Measurements from ENCODE around the gene TEKT1. TPM values are rescaled to one million over a fixed set of nuclear protein-coding genes. Genes with fewer than 3 reads are reported as not detected.
A peak's percentile ranks its signal among the peaks of the same experiment; 100 is the strongest.

TEKT1 gene
- total RNA-seq, 1 donor: not detected

- no peak for DNase-seq (ENCODE audit: low read depth)
- no peak for TF ChIP-seq CTCF (IDR thresholded peaks at IDR 0.05; ENCODE audit: insufficient read depth, low read length)
- no peak overlapping the region for H3K4me3 ChIP-seq (ENCODE audit: low read depth, low read length)
These were observed 37.6 kb downstream of the TEKT1 start for GRCh38 chr17:6793748-6794493.

GRCh38 chr17:6789146-6789545 is 42.4 kb downstream of the TEKT1 start:
- H3K4me3 ChIP-seq (ENCODE audit: low read depth, low read length): no peak overlapping the region
- TF ChIP-seq CTCF (IDR thresholded peaks at IDR 0.05; ENCODE audit: insufficient read depth, low read length): no peak
- no peak for DNase-seq (ENCODE audit: low read depth)

- H3K4me3 ChIP-seq (ENCODE audit: low read depth, low read length): no peak overlapping the region
- no peak for TF ChIP-seq CTCF (IDR thresholded peaks at IDR 0.05; ENCODE audit: insufficient read depth, low read length)
- no peak for DNase-seq (ENCODE audit: low read depth)
These were observed 44.3 kb downstream of the TEKT1 start for GRCh38 chr17:6787081-6787693.

- peak; percentile 60 for DNase-seq (ENCODE audit: low read depth)
- H3K4me3 ChIP-seq (ENCODE audit: low read depth, low read length): no peak overlapping the region
- TF ChIP-seq CTCF (IDR thresholded peaks at IDR 0.05; ENCODE audit: insufficient read depth, low read length): peak; percentile 10
These were observed 44.9 kb downstream of the TEKT1 start for GRCh38 chr17:6786618-6787017.

- TF ChIP-seq CTCF (IDR thresholded peaks at IDR 0.05; ENCODE audit: insufficient read depth, low read length): no peak
- DNase-seq (ENCODE audit: low read depth): no peak
- H3K4me3 ChIP-seq (ENCODE audit: low read depth, low read length): no peak overlapping the region
These were observed 49.3 kb downstream of the TEKT1 start for GRCh38 chr17:6782244-6782643.

- H3K4me3 ChIP-seq (ENCODE audit: low read depth, low read length): no peak overlapping the region
- no peak for DNase-seq (ENCODE audit: low read depth)
- TF ChIP-seq CTCF (IDR thresholded peaks at IDR 0.05; ENCODE audit: insufficient read depth, low read length): no peak
These were observed 50.6 kb downstream of the TEKT1 start for GRCh38 chr17:6780886-6781285.

Data from fibroblast of the aortic adventitia (primary cell).